CD14-positive monocyte (primary cell): Measurements from ENCODE around the gene EYA4. TPM values are rescaled to one million over a fixed set of nuclear protein-coding genes. Genes with fewer than 3 reads are reported as not detected.

Experiments used
- DNase-seq, 3 donors: peaks; one replicate each; pipeline ENCODE4 v3.0.0-alpha.2; 2011 to 2022
- H2AFZ ChIP-seq: 2 replicates; pipeline ENCODE4 v1.6.0; 2012; ENCODE audit warnings: mild to moderate bottlenecking, low read depth, low read length, inconsistent platforms; ENCODE audit not compliant: insufficient read depth, poor library complexity, severe bottlenecking
- H3K27ac ChIP-seq, 2 donors: 1 replicate in 1 of 2; 2 replicates in 1 of 2; pipeline ENCODE4 v1.5.1; 2012 to 2013; ENCODE audit warnings: low read length in 2 of 2, control low read depth in 1 of 2, inconsistent platforms in 1 of 2, low read depth in 1 of 2, mild to moderate bottlenecking in 1 of 2
- H3K27me3 ChIP-seq, 2 donors: one replicate each; pipeline versions ENCODE4 v1.6.0 to v1.6.1; 2011 to 2013; ENCODE audit warnings: low read length in 2 of 2; ENCODE audit not compliant: control insufficient read depth in 2 of 2, insufficient read depth in 2 of 2
- H3K36me3 ChIP-seq, 2 donors: replicated peaks in 1 of 2; 1 replicate in 1 of 2; 2 replicates in 1 of 2; pipeline versions ENCODE4 v1.5.1 to v1.6.1; 2012 to 2013; ENCODE audit warnings: low read length in 2 of 2, control low read depth in 1 of 2, inconsistent platforms in 1 of 2, mild to moderate bottlenecking in 1 of 2; ENCODE audit not compliant: insufficient read depth in 2 of 2, control insufficient read depth in 1 of 2
- H3K4me1 ChIP-seq, 2 donors: 1 replicate in 1 of 2; 2 replicates in 1 of 2; pipeline versions ENCODE4 v1.5.1 to v1.6.1; 2012 to 2013; ENCODE audit warnings: low read length in 2 of 2, control low read depth in 1 of 2, inconsistent platforms in 1 of 2, mild to moderate bottlenecking in 1 of 2, moderate library complexity in 1 of 2; ENCODE audit not compliant: insufficient read depth in 2 of 2, control insufficient read depth in 1 of 2
- H3K4me2 ChIP-seq: replicated peaks from 2 replicates; pipeline ENCODE3; 2012; ENCODE audit warnings: low read length, moderate library complexity, mild to moderate bottlenecking; ENCODE audit not compliant: poor library complexity, severe bottlenecking; ENCODE audit errors: extremely low read depth
- H3K4me3 ChIP-seq, 3 experiments: fragments of 200-600 bp in 1 of 3; sonication (generic) in 1 of 3; replicated peaks in 1 of 3; 1 replicate in 2 of 3; 2 replicates in 1 of 3; pipeline ENCODE4 v1.5.1; 2011 to 2013; ENCODE audit warnings: low read length in 3 of 3, mild to moderate bottlenecking in 3 of 3, control low read depth in 2 of 3, low read depth in 2 of 3, inconsistent platforms in 1 of 3, moderate library complexity in 1 of 3
- H3K79me2 ChIP-seq: 2 replicates; pipeline ENCODE4 v1.6.0; 2012; ENCODE audit warnings: mild to moderate bottlenecking, control low read depth, inconsistent platforms, low read length, moderate library complexity; ENCODE audit not compliant: insufficient read depth
- H3K9ac ChIP-seq: 2 replicates; pipeline ENCODE4 v1.6.0; 2017; ENCODE audit warnings: low read length, mild to moderate bottlenecking; ENCODE audit not compliant: insufficient read depth, poor library complexity, severe bottlenecking
- H3K9me3 ChIP-seq, 2 donors: replicated peaks in 1 of 2; 1 replicate in 1 of 2; 2 replicates in 1 of 2; pipeline versions ENCODE4 v1.5.1 to v1.6.1; 2012 to 2013; ENCODE audit warnings: low read length in 2 of 2, control low read depth in 1 of 2; ENCODE audit not compliant: control insufficient read depth in 1 of 2, insufficient read depth in 1 of 2
- H4K20me1 ChIP-seq: 2 replicates; pipeline ENCODE4 v1.6.0; 2012; ENCODE audit warnings: mild to moderate bottlenecking, low read length, control low read depth, moderate library complexity; ENCODE audit not compliant: insufficient read depth
- H3K27ac Mint-ChIP-seq, 7 donors: one replicate each; pipeline ENCODE4 v1.8.0; 2020; ENCODE audit warnings: mild to moderate bottlenecking in 7 of 7, mixed read lengths in 7 of 7, moderate library complexity in 6 of 7, inconsistent platforms in 2 of 7
- H3K27me3 Mint-ChIP-seq, 3 donors: one replicate each; pipeline ENCODE4 v1.8.0; 2021 to 2022; ENCODE audit warnings: low read depth in 3 of 3, mild to moderate bottlenecking in 3 of 3, mixed read lengths in 3 of 3, moderate library complexity in 3 of 3, inconsistent platforms in 1 of 3
- H3K36me3 Mint-ChIP-seq, 2 donors: one replicate each; pipeline ENCODE4 v1.8.0; 2020; ENCODE audit warnings: mixed read lengths in 2 of 2, inconsistent platforms in 1 of 2, mild to moderate bottlenecking in 1 of 2
- H3K4me1 Mint-ChIP-seq: one replicate; pipeline ENCODE4 v1.8.0; 2020; ENCODE audit warnings: mild to moderate bottlenecking, mixed read lengths
- H3K4me3 Mint-ChIP-seq, 2 donors: one replicate each; pipeline ENCODE4 v1.8.0; 2020; ENCODE audit warnings: mild to moderate bottlenecking in 2 of 2, mixed read lengths in 2 of 2, moderate library complexity in 1 of 2
- H3K9me3 Mint-ChIP-seq, 7 donors: one replicate each; pipeline ENCODE4 v1.8.0; 2020 to 2022; ENCODE audit warnings: mixed read lengths in 7 of 7, mild to moderate bottlenecking in 6 of 7, moderate library complexity in 6 of 7, inconsistent platforms in 2 of 7
- WGBS: methylation state at CpG from one replicate; pipeline ENCODE4 v1.1.5; 2013; ENCODE audit warnings: missing lambda C conversion rate; ENCODE audit not compliant: insufficient coverage; 5-methylcytosine and 5-hydroxymethylcytosine counted together
- intact Hi-C, 2 donors: fragments of 100-400 bp; cut with micrococcal nuclease; formaldehyde crosslinking; loops; one replicate each; pipeline versions ENCODE4 v1.15.0 to v1.15.1; 2023
- polyA plus RNA-seq, 3 donors: library from polyadenylated mRNA; depleted of rRNA in 1 of 3; unstranded in 2 of 3; stranded (reverse) in 1 of 3; fragments of 300-500 nt in 2 of 3; fragments of >200 nt in 1 of 3; fragmentation: Illumina TruSeq in 2 of 3; gene quantifications; 1 replicate in 2 of 3; 2 replicates in 1 of 3; pipeline ENCODE4 v1.2.3, GENCODE V29; 2012 to 2021
- TF ChIP-seq, protein P1 (sequence below): fragments of 200-600 bp; IDR thresholded peaks from one replicate; pipeline ENCODE4 v1.8.0; 2022; ENCODE audit warnings: antibody characterized with exemption, mild to moderate bottlenecking

EYA4 gene
- polyA plus RNA-seq, 3 donors: not detected

GRCh38 chr6:133223452-133224029, 17.6 kb upstream of the EYA4 start:
- no CpG with 5 or more reads among the region's 3 CpGs for WGBS

DNA sequence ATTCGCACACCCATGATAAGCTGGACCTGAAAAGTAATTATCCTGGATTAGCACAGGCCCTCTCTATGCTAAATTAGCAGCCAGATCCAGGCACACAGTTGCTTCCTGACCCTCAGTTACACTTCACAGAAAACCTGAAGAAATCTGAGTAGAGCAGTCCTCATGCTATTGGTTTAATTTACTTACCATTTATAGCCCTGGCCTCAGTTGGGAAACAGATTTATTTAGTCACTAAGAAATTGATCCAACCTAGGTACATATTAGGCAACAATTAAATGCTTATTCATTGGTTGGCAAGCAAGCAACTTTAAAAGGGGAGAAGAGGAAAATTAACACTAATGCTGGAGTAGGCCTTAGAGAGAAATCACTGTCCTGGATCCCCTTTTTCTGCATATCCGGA, 15.6 kb upstream of the EYA4 start:
- Mint-ChIP-seq H3K27ac (no peak overlapping the region), H3K4me3 (no peak overlapping the region), H3K9me3 (peaks cover 0 to 3% (median 1%) of the 10 kb centered on the region in 7 donors), H3K36me3 (no peaks in the 10 kb centered on the region), H3K4me1 (no peaks in the 10 kb centered on the region), H3K27me3 (no peaks in the 10 kb centered on the region)
- Histone ChIP-seq H3K36me3 (no peaks in the 10 kb centered on the region), H3K4me3 (no peak overlapping the region), H3K9ac (no peak overlapping the region), H3K4me1 (no peaks in the 10 kb centered on the region), H3K27ac (no peak overlapping the region), H4K20me1 (no peaks in the 10 kb centered on the region), H3K27me3 (no peaks in the 10 kb centered on the region), H3K79me2 (no peaks in the 10 kb centered on the region), H3K9me3 (no peaks in the 10 kb centered on the region), H2AFZ (no peak overlapping the region), H3K4me2 (no peak overlapping the region)
- TF ChIP-seq, protein P1, sequence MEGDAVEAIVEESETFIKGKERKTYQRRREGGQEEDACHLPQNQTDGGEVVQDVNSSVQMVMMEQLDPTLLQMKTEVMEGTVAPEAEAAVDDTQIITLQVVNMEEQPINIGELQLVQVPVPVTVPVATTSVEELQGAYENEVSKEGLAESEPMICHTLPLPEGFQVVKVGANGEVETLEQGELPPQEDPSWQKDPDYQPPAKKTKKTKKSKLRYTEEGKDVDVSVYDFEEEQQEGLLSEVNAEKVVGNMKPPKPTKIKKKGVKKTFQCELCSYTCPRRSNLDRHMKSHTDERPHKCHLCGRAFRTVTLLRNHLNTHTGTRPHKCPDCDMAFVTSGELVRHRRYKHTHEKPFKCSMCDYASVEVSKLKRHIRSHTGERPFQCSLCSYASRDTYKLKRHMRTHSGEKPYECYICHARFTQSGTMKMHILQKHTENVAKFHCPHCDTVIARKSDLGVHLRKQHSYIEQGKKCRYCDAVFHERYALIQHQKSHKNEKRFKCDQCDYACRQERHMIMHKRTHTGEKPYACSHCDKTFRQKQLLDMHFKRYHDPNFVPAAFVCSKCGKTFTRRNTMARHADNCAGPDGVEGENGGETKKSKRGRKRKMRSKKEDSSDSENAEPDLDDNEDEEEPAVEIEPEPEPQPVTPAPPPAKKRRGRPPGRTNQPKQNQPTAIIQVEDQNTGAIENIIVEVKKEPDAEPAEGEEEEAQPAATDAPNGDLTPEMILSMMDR: no peak
- intact Hi-C loops: no loop called here
- 89% methylated on average over 1 of the region's 2 CpGs for WGBS
- DNase-seq: no peak

More at GRCh38 chr6:133223452-133224029, 17.6 kb upstream of the EYA4 start:
- no peak for DNase-seq
- no peak overlapping the region for H3K27ac Mint-ChIP-seq
- no peaks in the 10 kb centered on the region for H3K27me3 Mint-ChIP-seq
- no peak overlapping the region for H2AFZ ChIP-seq
- H3K27ac ChIP-seq: no peak overlapping the region
- H3K27me3 ChIP-seq: no peaks in the 10 kb centered on the region
- H3K36me3 ChIP-seq: no peaks in the 10 kb centered on the region
- H3K9me3 ChIP-seq: no peaks in the 10 kb centered on the region
- H3K4me3 Mint-ChIP-seq: no peak overlapping the region
- H3K9ac ChIP-seq: no peak overlapping the region
- peaks cover 0 to 5% (median 2%) of the 10 kb centered on the region in 7 donors for H3K9me3 Mint-ChIP-seq
- intact Hi-C loops: no loop called here
- no peak overlapping the region for H3K4me3 ChIP-seq
- no peaks in the 10 kb centered on the region for H3K4me1 ChIP-seq
- H4K20me1 ChIP-seq: no peaks in the 10 kb centered on the region
- TF ChIP-seq, protein P1: no peak
- H3K4me2 ChIP-seq: no peak overlapping the region
- no peaks in the 10 kb centered on the region for H3K79me2 ChIP-seq
- no peaks in the 10 kb centered on the region for H3K4me1 Mint-ChIP-seq
- H3K36me3 Mint-ChIP-seq: no peaks in the 10 kb centered on the region
